DND-41 (cell line): ENCODE data around the gene PAMR1.

Experiments used
- EZH2 ChIP-seq: IDR thresholded peaks from 3 replicates; pipeline ENCODE4 v1.6.1; 2012; ENCODE audit warnings: borderline replicate concordance, low read depth, mild to moderate bottlenecking, moderate library complexity, low read length, inconsistent platforms; ENCODE audit not compliant: severe bottlenecking
- TF ChIP-seq, protein P1 (sequence below): IDR thresholded peaks from 2 replicates; pipeline ENCODE4 v1.5.1; 2012; ENCODE audit warnings: borderline replicate concordance, low read length, moderate library complexity, mild to moderate bottlenecking; ENCODE audit not compliant: poor library complexity, severe bottlenecking; ENCODE audit errors: extremely low read depth

DNA sequence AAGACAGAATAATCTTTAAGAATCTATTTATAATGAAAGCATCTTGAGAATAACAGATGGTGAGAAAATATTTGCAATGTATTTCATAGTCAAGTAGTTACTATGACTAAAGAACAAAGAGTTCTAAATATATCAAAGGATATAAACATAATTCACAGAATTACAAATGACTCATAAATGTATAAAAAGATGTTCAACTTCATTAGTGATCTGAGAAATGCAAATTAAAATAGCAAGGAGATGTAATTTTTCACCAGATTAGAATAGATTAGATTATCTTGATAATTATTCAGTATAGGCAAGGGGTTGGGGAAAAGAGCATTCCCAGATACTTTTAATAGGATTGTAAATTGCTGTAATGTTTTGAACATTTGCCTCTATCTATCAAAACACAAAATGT lies 30.1 kb upstream of the PAMR1 start:
- TF ChIP-seq, protein P1, sequence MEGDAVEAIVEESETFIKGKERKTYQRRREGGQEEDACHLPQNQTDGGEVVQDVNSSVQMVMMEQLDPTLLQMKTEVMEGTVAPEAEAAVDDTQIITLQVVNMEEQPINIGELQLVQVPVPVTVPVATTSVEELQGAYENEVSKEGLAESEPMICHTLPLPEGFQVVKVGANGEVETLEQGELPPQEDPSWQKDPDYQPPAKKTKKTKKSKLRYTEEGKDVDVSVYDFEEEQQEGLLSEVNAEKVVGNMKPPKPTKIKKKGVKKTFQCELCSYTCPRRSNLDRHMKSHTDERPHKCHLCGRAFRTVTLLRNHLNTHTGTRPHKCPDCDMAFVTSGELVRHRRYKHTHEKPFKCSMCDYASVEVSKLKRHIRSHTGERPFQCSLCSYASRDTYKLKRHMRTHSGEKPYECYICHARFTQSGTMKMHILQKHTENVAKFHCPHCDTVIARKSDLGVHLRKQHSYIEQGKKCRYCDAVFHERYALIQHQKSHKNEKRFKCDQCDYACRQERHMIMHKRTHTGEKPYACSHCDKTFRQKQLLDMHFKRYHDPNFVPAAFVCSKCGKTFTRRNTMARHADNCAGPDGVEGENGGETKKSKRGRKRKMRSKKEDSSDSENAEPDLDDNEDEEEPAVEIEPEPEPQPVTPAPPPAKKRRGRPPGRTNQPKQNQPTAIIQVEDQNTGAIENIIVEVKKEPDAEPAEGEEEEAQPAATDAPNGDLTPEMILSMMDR = no peak
- no peak for TF ChIP-seq EZH2
